GM12878 (cell line): ENCODE measurements around the gene CD58. TPM values are rescaled to one million over a fixed set of nuclear protein-coding genes. Genes with fewer than 3 reads are reported as not detected.

ENCODE experiments used
- ATAC-seq: fragments of 200-7000 bp; cut with Tn5 transposase; 3 replicates; pipeline ENCODE4 v1.9.1; 2020; ENCODE audit warnings: mild to moderate bottlenecking, moderate library complexity
- BruUV-seq: library from RNA; stranded (reverse); fragments of 400-500 nt; replicated peaks from 2 replicates; lab custom pipeline; 2021; lab: Mats Ljungman, UMichigan
- CTCF ChIA-PET: fragments of 300-600 bp; sonication (Branson Sonifier 250); formaldehyde crosslinking; extraction: SDS; loops from one replicate; lab custom pipeline; 2021; ENCODE audit warnings: inconsistent platforms; lab: Yijun Ruan, JAX
- POLR2A ChIA-PET: fragments of 350-600 bp; formaldehyde crosslinking; extraction: SDS; loops from one replicate; lab custom pipeline; 2021; ENCODE audit warnings: inconsistent platforms; lab: Charles Lee
- RAD21 ChIA-PET: fragments of 300-600 bp; sonication (Branson Sonifier 250); formaldehyde crosslinking; loops from one replicate; lab custom pipeline; 2023; ENCODE audit warnings: antibody characterized with exemption; ENCODE audit not compliant: unreplicated experiment; lab: Charles Lee
- SMC1A ChIA-PET: fragments of 300-600 bp; sonication (Branson Sonifier 250); formaldehyde crosslinking; loops from one replicate; lab custom pipeline; 2023; ENCODE audit not compliant: unreplicated experiment, uncharacterized antibody; lab: Charles Lee
- DNase-seq: peaks from one replicate; pipeline ENCODE4 v3.0.0-alpha.2; 2011; ENCODE audit warnings: low read depth, low spot score
- FAIRE-seq: peaks from 3 replicates; lab custom pipeline; 2011; peaks lifted over from hg19 to GRCh38; lab: Jason Lieb, UNC
- H2AFZ ChIP-seq: 2 replicates; pipeline ENCODE4 v1.6.0; 2011; ENCODE audit warnings: low read depth, low read length, control low read depth; ENCODE audit not compliant: control insufficient read depth
- H3K27ac ChIP-seq: 2 replicates; pipeline ENCODE4 v1.5.1; 2011; ENCODE audit warnings: control low read depth; ENCODE audit not compliant: control insufficient read depth, insufficient read depth
- H3K27me3 ChIP-seq, 2 experiments: replicated peaks in 1 of 2; 2 replicates each; pipeline versions ENCODE4 v1.6.0 to v1.6.1; 2011; ENCODE audit warnings: low read length in 1 of 2; ENCODE audit not compliant: control insufficient read depth in 2 of 2, insufficient read depth in 2 of 2
- H3K36me3 ChIP-seq, 2 experiments: 2 replicates each; pipeline ENCODE4 v1.5.1; 2011; ENCODE audit warnings: low read length in 1 of 2; ENCODE audit not compliant: control insufficient read depth in 2 of 2, insufficient read depth in 2 of 2
- H3K4me1 ChIP-seq: 2 replicates; pipeline ENCODE4 v1.6.1; 2011; ENCODE audit warnings: mild to moderate bottlenecking, low read length, moderate library complexity, mixed read lengths; ENCODE audit not compliant: control insufficient read depth, insufficient read depth
- H3K4me2 ChIP-seq: 2 replicates; pipeline ENCODE4 v1.6.0; 2011; ENCODE audit warnings: control low read depth; ENCODE audit not compliant: control insufficient read depth, insufficient read depth
- H3K4me3 ChIP-seq: fragments of 200-600 bp; sonication (generic); 2 replicates; pipeline ENCODE4 v1.5.1; 2016
- H3K79me2 ChIP-seq: 2 replicates; pipeline ENCODE4 v1.6.0; 2011; ENCODE audit warnings: low read length; ENCODE audit not compliant: control insufficient read depth, insufficient read depth
- H3K9ac ChIP-seq: 2 replicates; pipeline ENCODE4 v1.8.0; 2011; ENCODE audit warnings: low read length, control low read depth, mixed read lengths; ENCODE audit not compliant: control insufficient read depth, insufficient read depth
- H3K9me3 ChIP-seq: replicated peaks from 3 replicates; pipeline ENCODE4 v1.5.1; 2011; ENCODE audit warnings: mild to moderate bottlenecking, low read length; ENCODE audit not compliant: control insufficient read depth, insufficient read depth
- H4K20me1 ChIP-seq: 2 replicates; pipeline ENCODE4 v1.6.0; 2011; ENCODE audit not compliant: control insufficient read depth, insufficient read depth
- BCLAF1 ChIP-seq: fragments of 450-650 bp; IDR thresholded peaks from 2 replicates; pipeline ENCODE4 v1.6.1; 2017; ENCODE audit warnings: antibody characterized with exemption, mild to moderate bottlenecking, moderate library complexity
- BHLHE40 ChIP-seq, 2 experiments: fragments of 450-650 bp in 1 of 2; IDR thresholded peaks; 2 replicates each; pipeline ENCODE4 v1.6.1; 2011 to 2017; ENCODE audit warnings: low read depth in 2 of 2, borderline replicate concordance in 1 of 2, improper control_type of control experiment in 1 of 2, low read length in 1 of 2, mild to moderate bottlenecking in 1 of 2
- EED ChIP-seq: sonication (generic); IDR thresholded peaks from 2 replicates; pipeline ENCODE4 v1.6.1; 2016; ENCODE audit warnings: antibody characterized with exemption, low read depth
- ETV6 ChIP-seq, 2 experiments: fragments of 450-650 bp in 1 of 2; IDR thresholded peaks in 1 of 2; conservative IDR thresholded peaks in 1 of 2; 2 replicates each; pipeline ENCODE4 v1.6.1; 2014; ENCODE audit warnings: antibody characterized with exemption in 1 of 2, borderline replicate concordance in 1 of 2, low read depth in 1 of 2, mild to moderate bottlenecking in 1 of 2, moderate library complexity in 1 of 2
- IKZF1 ChIP-seq: fragments of 450-650 bp; conservative IDR thresholded peaks from 2 replicates; pipeline ENCODE4 v1.6.1; 2017; ENCODE audit warnings: antibody characterized with exemption, mild to moderate bottlenecking
- KLF5 ChIP-seq: fragments of 450-650 bp; IDR thresholded peaks from 2 replicates; pipeline ENCODE4 v1.6.1; 2014; ENCODE audit warnings: mild to moderate bottlenecking; ENCODE audit not compliant: partially characterized antibody
- NFIC ChIP-seq: IDR thresholded peaks from 2 replicates; pipeline ENCODE4 v1.6.1; 2012; ENCODE audit warnings: low read depth, mild to moderate bottlenecking, inconsistent platforms, low read length, moderate library complexity
- NR2F1 ChIP-seq: fragments of 450-650 bp; conservative IDR thresholded peaks from 2 replicates; pipeline ENCODE4 v1.6.1; 2017; ENCODE audit warnings: mild to moderate bottlenecking
- PBX3 ChIP-seq: IDR thresholded peaks from 2 replicates; pipeline ENCODE4 v1.6.1; 2011; ENCODE audit warnings: mild to moderate bottlenecking, low read depth, low read length, moderate library complexity; ENCODE audit not compliant: insufficient replicate concordance
- PKNOX1 ChIP-seq: fragments of 450-650 bp; IDR thresholded peaks from 2 replicates; pipeline ENCODE4 v1.6.1; 2016; ENCODE audit warnings: mild to moderate bottlenecking
- WRNIP1 ChIP-seq: IDR thresholded peaks from 2 replicates; pipeline ENCODE4 v1.6.1; 2011; ENCODE audit warnings: low read depth, low read length, improper control_type of control experiment, borderline replicate concordance
- ZBTB33 ChIP-seq: fragments of 450-650 bp; IDR thresholded peaks from 2 replicates; pipeline ENCODE4 v1.6.1; 2017; ENCODE audit warnings: mild to moderate bottlenecking
- WGBS: methylation state at CpG from one replicate; pipeline ENCODE4 v1.1.6; 2016; ENCODE audit warnings: low lambda C conversion rate; ENCODE audit not compliant: insufficient replicate concordance, insufficient coverage; ENCODE audit errors: missing lambda C conversion rate; 5-methylcytosine and 5-hydroxymethylcytosine counted together
- in situ Hi-C: fragments of 300-500 bp; cut with MboI; formaldehyde crosslinking; loops from 9 replicates; pipeline ENCODE4 v1.14.3; 2018; ENCODE audit warnings: mixed read lengths
- intact Hi-C: fragments of 100-400 bp; cut with micrococcal nuclease; formaldehyde crosslinking; loops from one replicate; pipeline ENCODE4 v1.14.2; 2022; ENCODE audit not compliant: unreplicated experiment
- polyA plus RNA-seq, 11 experiments: library from polyadenylated mRNA; depleted of rRNA in 4 of 11; unstranded in 6 of 11; stranded (reverse) in 5 of 11; fragments of >200 nt; fragmentation: Nextera tagmentation in 4 of 11; fragmentation: Illumina TruSeq in 1 of 11; extraction: Ambion mirVana in 4 of 11; extraction: Trizol in 1 of 11; gene quantifications; 1 replicate in 1 of 11; 2 replicates in 10 of 11; pipeline versions ENCODE4 v1.2.1 to v1.2.3, GENCODE V29; 2011 to 2016; ENCODE audit warnings: inconsistent platforms in 2 of 11, missing spikeins in 2 of 11, low read depth in 1 of 11
- total RNA-seq, 4 experiments: library from RNA; depleted of rRNA in 3 of 4; stranded (reverse); fragments of >200 nt in 3 of 4; fragmentation: Illumina TruSeq in 1 of 4; extraction: Trizol in 1 of 4; gene quantifications; 2 replicates each; pipeline versions ENCODE4 v1.2.1 to v1.2.3, GENCODE V29; 2013 to 2021

Gene CD58
- total and polyA plus RNA-seq, 10 of the 15 experiments (the other 5 are each of a cell fraction or from before 2014, with no cell fraction given): 70.4 to 252 (median 129) TPM

GRCh38 chr1:116554924-116555323 lies 15.9 kb downstream of the CD58 start (continued):
- TF ChIP-seq NR2F1: 0 out of 2 replicates have a peak, but pooled peaks have one; percentile 24

GRCh38 chr1:116553386-116554115 lies 17.3 kb downstream of the CD58 start:
- H3K4me1 ChIP-seq: peaks cover 75% of the 10 kb centered on the region
- H3K27ac ChIP-seq: peak overlapping the region; percentile 78
- intact Hi-C loops: no loop called here
- peak overlapping the region; percentile 58 for H3K4me2 ChIP-seq
- peak overlapping the region; percentile 46 for H3K9ac ChIP-seq
- ChIA-PET RAD21 (interaction anchor here (0.8 to 2.0 kb wide), 6 partner anchors 9 to 55 kb away, joined by 3 to 8 read pairs (median 3); no protein-coding TSS in a partner anchor), CTCF (interaction anchor here (1.0 to 1.3 kb wide), 3 partner anchors 18 to 509 kb away, joined by 3 read pairs; no protein-coding TSS in a partner anchor), SMC1A (interaction anchor here (1.0 to 3.9 kb wide), 5 partner anchors 11 to 54 kb away, joined by 3 to 31 read pairs (median 12); no protein-coding TSS in a partner anchor), POLR2A (interaction anchor here (0.9 to 4.1 kb wide), 3 partner anchors 12 to 39 kb away, joined by 3 to 33 read pairs (median 12); no protein-coding TSS in a partner anchor)
- H2AFZ ChIP-seq: no peak overlapping the region
- peak overlapping the region; percentile 55; the same call in 1 of the 2 replicates for H3K4me3 ChIP-seq
- no peaks in the 10 kb centered on the region for H4K20me1 ChIP-seq
- no peaks in the 10 kb centered on the region for H3K27me3 ChIP-seq
- ATAC-seq (no peak), FAIRE-seq (no peak), DNase-seq (no peak)
- peaks cover 0 to 11% of the 10 kb centered on the region in 2 experiments; a peak in 1 of 4 replicates for H3K36me3 ChIP-seq
- BruUV-seq: no TSS peak
- in situ Hi-C loops: loop anchor here (25.0 kb wide), 1 partner anchor 1109 kb away; no protein-coding TSS in a partner anchor
- WGBS: 94% methylated on average over 1 of the region's 1 CpG
- peaks cover 98% of the 10 kb centered on the region for H3K79me2 ChIP-seq
- no peaks in the 10 kb centered on the region for H3K9me3 ChIP-seq
- 0 out of 2 replicates have a peak, but pooled peaks have one; percentile 6 for TF ChIP-seq NFIC
- peak in 1 of 2 experiments; percentile 54; a peak in 1 of 4 replicates for TF ChIP-seq ETV6 (conservative IDR thresholded peaks at IDR 0.05 in 1 of 2, IDR thresholded peaks at IDR 0.05 in 1 of 2; ENCODE audit: borderline replicate concordance in 1 of 2, low read depth in 1 of 2)
- TF ChIP-seq BCLAF1: no peak
- TF ChIP-seq BHLHE40 (IDR thresholded peaks at IDR 0.05; ENCODE audit: borderline replicate concordance in 1 of 2, low read depth in 2 of 2, low read length in 1 of 2): no peak
- TF ChIP-seq IKZF1: peak; percentile 87
- TF ChIP-seq PBX3: peak; percentile 49
- no peak for TF ChIP-seq KLF5
- peak; percentile 90 for TF ChIP-seq PKNOX1
- TF ChIP-seq ZBTB33: no peak
- 0 out of 2 replicates have a peak, but pooled peaks have one; percentile 84 for TF ChIP-seq WRNIP1
- peak; percentile 90 for TF ChIP-seq EED
